ENCODE data around the gene SELENON.

SELENON gene

GRCh38 chr1:25793585-25794170, 6.3 kb upstream of the SELENON start:
- DNase-seq: no peak

- no peak for DNase-seq
These were observed 5.7 kb upstream of the SELENON start for GRCh38 chr1:25794325-25794724.

DNA sequence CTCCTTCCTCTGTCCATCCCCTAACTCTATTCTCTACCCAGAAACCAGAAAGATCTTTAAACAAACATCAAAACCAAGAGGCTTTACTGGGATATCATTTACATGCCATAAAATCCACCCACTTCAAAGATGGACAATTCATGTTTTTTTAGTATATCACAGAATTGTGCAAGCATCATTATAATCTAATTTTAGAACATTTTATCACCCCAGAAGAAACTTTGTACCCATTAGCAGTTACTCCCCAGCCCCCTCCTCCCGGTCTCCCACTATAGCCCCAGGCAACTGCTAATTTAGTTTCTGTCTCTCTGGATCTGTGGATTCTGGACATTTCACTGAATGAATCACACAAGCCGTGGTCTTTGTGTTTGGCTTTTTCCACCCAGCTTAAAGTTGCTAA, 4.8 kb upstream of the SELENON start:
- no peak for DNase-seq

- peak; percentile 33 to 48 for DNase-seq
These were observed 3.8 kb upstream of the SELENON start for GRCh38 chr1:25795946-25796810.

- DNase-seq: peak; percentile 94 to 96
These were observed 3.1 kb upstream of the SELENON start for GRCh38 chr1:25796811-25797458.

DNA sequence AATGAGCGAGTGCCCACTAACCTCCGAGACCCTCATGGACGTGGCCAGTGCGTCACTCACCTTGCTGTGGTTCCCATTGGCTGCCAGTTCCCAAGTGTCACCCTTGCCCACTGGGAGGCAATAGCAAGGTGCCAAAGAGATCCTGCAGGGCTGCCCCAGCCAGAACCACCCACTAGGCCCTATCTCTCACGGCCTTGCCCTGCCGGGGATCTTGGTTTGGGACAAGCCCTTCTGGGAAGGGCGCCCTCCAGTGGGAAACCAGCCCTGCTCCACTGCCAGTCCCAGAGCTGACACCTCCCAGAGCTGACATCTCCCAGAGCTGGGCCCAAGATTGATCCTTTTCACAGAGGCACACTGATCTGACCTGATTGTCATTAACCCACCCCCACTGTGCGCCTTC, 2.1 kb upstream of the SELENON start:
- peak; percentile 43 to 66 for DNase-seq

- DNase-seq: no peak
These were observed 1.2 kb upstream of the SELENON start for GRCh38 chr1:25798666-25799351.

DNA sequence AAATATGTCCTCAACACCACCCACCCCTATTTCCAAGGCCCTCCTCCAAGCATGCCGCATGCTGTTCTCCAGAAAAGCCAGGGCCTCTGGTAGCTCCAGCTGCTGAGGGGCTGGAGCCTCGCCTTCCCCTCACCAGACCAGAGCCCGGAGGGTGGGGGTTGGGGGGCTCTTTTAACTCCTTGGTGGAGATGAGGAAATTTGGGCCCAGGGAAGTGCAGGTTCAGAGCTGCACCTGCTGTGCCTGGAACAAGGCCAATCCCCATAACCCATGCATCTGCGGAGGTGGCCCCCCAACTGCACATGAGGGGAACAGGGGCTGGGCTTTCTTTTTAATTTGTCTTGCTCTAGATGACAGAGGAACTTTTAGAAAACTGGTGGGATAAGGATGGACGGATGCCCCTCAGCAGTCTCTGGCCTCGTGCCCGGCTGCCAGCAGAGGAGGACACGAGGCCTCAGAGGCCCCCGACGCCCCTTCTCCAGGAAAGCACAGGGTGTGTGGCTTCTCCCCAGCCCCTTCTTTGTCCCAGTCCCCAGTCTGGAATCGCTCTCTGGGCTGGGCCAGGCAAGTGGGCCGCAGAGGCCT, 550 bp upstream of the SELENON start:
- DNase-seq: no peak

DNA sequence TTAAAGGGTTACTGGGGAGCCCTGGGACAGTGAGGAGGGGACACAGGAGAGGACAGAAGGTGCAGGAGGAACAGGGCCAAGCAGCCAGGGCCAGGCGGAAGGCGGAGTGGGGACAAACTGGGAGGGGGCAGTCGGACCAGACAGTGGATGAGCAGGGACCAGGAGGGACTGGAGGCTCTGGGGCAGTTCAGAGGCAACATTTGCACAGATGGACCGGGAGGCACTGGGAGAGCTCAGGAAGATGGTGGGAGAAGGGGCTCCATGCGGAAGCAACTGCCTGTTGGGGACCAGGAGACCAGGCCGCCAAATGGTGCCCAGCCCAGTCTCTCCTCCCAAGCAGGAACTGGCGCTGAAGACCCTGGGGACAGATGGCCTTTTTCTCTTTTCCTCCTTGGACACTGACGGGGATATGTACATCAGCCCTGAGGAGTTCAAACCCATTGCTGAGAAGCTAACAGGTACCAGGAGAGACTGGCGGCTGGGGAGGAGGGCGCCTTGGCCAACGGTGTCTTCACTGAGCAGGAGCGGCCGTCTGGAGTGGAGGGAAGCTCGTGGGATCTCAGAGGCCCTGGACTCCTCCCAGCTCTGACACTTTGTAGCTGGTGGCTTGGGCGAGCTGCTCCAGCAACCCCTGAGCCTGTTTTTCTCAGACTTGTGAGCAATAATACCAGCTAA, 847 bp downstream of the SELENON start:
- no peak for DNase-seq

- DNase-seq: peak in 1 of 2 experiments; percentile 43
These were observed 2.9 kb downstream of the SELENON start for GRCh38 chr1:25802915-25803314.

DNA sequence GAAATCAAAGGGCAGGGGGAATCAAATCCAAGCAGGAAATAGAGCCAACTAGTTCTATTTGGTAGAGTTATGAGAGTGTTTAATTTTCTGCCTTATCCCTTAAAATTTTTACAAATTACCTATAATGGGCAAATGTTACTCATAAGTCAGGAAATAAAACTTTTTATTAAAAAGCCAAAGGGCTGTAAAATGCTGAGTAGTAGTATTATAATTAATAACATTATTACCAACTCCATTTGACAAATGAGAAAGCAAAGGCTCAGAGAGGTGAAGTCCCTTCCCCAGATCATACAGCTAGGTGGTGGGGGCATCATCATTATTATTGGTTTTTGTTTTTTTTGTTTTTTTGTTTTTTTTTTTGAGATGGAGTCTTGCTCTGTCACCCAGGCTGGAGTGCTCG, 3.4 kb downstream of the SELENON start:
- no peak for DNase-seq

DNA sequence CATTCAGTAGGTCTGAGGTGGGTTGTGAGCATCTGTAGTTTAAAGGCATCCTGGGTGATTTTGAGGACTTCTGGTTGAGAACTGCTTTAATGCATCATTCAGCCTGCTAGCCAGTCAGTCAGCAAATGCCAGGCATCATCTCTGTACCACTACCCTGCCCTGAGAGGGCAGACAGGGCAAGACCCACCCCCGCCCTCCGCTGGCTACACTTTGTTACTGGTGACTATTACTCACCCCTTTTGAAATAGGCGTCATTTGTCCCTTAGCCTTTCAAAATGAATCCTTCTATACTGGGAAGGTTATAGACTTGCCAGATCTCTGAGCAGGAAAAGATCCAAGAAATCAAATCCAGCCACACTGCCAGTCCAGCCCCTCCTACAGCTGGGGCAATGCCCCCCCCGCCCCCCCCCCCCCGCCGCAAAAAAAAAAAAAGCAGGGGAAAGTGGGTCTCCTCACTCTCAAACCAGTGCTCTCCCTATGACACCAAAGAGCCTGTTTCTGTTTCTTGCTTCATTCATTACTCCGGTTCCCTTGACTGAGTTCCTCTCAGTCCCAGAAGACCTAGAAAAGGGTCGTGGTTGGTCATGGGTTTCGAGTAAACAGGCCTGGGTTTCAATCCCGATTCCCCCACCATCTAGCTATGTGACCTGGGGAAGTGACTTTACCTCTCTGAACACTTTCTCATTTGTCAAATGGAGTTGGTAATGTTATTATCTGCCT, 4.4 kb downstream of the SELENON start:
- DNase-seq: peak; percentile 53 to 65

DNA sequence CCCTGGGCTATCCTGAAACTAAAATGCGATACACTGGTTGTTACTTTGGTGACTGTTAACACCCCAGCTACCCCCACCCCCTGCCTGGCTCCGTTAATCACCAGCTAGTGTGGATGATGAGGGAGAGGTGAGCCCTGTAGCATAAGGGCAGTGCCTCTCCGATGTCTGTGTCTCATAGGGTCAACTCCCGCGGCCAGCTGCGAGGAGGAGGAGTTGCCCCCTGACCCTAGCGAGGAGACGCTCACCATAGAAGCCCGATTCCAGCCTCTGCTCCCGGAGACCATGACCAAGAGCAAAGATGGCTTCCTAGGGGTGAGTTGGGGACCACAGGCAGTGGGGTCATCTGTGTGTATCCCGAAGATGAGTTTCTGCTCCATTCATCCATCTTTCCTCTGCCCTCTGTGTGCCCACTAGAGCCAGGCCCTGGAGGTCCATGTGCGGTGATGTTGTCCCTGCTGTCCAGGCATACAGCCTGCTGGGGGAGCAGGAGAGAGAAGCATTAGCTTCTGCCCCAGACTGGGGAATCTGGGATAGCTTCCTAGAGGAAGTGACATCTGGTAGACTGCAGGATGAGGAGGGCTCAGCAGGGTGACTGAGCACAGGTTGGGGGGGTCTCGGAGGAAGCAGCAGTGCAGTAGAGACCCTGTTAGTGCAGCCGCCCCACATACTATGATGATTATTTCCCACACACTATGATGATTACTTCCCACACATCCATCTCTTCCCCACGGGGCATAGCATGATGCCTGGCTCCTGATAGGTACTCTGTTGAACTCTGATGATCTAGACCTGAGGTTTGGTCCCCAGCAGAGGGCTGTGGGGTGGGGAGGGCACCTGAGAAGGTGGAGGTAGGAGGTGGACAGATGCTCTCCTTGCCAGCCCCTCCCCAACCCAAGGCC, 5.2 kb downstream of the SELENON start:
- DNase-seq: no peak

DNA sequence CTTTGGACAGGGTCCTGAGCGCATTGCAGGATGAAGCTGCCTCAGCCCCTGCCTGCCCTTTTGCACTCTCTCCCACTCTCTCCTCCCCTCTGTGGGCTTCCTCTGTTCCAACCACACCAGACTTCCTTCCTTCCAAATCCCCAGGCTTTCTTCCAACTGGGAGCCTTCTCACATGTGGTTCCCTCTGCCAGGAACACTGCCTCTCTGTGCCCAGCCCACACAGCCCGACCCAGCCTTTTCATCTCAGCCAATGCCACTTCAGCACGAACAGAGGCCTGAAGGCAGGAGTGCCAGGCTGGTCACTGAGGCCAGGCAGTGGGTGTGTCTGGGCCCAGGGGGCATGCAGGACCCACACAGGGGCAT, 5.9 kb downstream of the SELENON start:
- DNase-seq: no peak

- no peak for DNase-seq
These were observed 6.4 kb downstream of the SELENON start for GRCh38 chr1:25806418-25806817.

- no peak for DNase-seq
These were observed 7.7 kb downstream of the SELENON start for GRCh38 chr1:25807480-25808390.

DNA sequence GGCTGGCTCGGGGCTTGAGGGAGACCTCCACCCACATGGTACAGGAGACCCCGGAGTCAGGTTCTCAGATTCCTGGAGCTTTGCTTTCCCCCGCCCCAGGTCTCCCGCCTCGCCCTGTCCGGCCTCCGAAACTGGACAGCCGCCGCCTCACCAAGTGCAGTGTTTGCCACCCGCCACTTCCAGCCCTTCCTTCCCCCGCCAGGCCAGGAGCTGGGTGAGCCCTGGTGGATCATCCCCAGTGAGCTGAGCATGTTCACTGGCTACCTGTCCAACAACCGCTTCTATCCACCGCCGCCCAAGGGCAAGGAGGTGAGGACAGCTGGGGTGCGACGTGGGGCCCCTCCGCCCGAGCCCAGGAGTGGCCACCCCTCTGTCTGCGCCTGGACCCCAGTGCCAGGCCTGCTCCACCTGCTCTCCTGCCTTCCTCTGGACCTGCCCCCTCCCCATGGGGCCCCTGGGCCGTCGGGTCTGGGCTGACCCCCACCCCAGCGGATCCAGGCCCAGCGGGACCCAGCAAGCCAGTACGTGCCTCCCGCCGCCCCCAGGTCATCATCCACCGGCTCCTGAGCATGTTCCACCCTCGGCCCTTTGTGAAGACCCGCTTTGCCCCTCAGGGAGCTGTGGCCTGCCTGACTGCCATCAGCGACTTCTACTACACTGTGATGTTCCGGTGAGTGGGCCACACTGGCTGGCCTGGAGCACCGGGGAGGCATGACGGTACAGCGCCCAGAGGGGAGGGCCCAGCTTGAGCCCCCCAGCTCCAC, 8.7 kb downstream of the SELENON start:
- DNase-seq: no peak

DNA sequence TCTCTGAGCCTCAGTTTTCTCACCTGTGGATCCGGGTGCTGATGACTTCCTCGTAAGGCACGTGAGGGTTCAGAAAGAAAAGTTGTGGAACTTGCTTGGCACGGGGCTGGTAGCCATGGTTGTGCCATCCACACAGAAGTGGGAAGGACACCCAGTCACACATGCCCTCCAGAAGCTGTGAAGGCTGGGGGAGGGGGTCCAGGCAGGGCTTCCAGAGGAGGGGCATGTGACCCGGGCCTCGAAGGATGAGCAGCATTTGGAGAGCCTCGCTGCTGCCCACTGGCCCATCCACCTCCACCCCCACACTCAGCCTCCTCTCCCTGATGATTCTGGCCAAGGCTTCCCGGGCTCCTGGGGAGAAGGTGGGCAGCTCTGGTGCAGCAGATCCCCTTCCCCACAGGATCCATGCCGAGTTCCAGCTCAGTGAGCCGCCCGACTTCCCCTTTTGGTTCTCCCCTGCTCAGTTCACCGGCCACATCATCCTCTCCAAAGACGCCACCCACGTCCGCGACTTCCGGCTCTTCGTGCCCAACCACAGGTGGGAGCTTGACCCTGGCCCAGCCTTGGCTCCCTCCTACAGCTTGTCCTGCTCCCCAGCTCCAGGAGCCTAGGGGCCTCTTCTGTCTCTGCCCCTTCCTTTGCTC, 9.4 kb downstream of the SELENON start:
- DNase-seq: no peak
